Measurements from ENCODE around the gene TENT4A.

DNA sequence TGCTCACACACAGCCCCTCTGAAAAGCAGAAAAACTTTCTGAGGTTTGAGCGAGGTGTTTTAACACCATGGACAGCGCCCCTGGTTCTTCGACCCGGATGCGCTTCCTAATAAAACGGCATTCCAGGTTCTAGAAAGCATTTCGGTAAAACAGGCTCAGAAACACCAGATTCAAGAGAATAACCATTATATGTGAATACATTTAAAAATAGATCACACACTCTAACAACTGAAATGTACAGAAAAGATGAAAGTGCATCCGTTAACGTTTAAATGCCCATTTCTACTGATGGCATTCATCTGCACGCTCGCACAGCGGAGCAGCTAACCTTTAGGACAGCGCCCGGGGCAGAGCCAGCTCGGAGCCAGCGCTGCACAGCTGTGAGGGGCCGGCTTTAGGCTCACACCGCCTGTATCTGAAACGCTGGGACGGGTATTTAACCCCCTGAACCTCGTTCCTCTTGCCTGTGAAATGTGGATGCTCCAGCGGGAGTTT lies 26.3 kb upstream of the TENT4A start:
- TF ChIP-seq, protein P1, sequence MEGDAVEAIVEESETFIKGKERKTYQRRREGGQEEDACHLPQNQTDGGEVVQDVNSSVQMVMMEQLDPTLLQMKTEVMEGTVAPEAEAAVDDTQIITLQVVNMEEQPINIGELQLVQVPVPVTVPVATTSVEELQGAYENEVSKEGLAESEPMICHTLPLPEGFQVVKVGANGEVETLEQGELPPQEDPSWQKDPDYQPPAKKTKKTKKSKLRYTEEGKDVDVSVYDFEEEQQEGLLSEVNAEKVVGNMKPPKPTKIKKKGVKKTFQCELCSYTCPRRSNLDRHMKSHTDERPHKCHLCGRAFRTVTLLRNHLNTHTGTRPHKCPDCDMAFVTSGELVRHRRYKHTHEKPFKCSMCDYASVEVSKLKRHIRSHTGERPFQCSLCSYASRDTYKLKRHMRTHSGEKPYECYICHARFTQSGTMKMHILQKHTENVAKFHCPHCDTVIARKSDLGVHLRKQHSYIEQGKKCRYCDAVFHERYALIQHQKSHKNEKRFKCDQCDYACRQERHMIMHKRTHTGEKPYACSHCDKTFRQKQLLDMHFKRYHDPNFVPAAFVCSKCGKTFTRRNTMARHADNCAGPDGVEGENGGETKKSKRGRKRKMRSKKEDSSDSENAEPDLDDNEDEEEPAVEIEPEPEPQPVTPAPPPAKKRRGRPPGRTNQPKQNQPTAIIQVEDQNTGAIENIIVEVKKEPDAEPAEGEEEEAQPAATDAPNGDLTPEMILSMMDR (IDR thresholded peaks at IDR 0.05; ENCODE audit: borderline replicate concordance, extremely low read depth, low read length, poor library complexity, severe bottlenecking) = no peak
- TF ChIP-seq EZH2 (IDR thresholded peaks at IDR 0.05; ENCODE audit: borderline replicate concordance, low read depth, low read length, severe bottlenecking) = no peak

All from DND-41 (cell line).